ENCODE data around the gene UNC5CL.
"Not testable (repeated sequence)": the region's sequence is repeated elsewhere in the genome, so short reads cannot be mapped to it uniquely, and the experiment has no call there.

Gene UNC5CL

GRCh38 chr6:41038205-41038604, 816 bp downstream of the UNC5CL start:
- DNase-seq: no peak

DNA sequence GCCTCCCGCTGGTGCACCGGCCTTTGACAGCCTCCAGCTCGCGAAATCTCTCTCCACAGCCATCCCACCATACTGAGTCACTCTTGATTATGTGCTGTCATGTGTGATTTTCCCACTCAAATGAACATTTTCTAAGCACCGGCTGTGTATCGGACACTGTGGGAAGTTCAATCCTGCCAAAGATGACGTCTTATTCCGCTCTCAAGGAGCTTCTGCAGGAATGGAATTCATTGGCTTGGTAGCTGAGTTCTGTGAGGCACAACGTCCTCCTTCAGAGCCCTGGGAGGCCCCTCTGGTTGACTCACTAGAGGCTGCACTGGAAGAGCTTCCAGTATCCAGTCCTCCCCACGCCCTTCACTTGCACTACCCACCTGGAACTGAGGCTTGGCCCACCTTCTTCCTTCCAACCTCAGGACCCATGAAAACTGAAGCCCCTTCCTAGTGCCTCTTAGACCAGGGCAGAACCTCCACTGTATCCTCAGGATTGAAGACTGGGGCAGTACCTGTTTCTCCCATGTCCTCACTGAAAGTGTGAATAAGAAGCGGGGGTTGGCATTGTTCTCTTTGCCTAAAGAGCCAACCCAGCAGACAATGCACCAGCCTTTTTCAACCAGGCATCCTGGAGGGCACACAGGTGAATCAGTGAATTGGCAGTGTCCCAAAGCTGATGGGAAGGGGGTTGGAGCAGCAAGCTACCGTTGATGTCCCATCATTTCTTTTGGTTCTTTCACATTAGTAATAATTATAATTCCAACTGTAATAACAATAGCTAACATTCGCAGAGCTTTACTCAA, 1.7 kb downstream of the UNC5CL start:
- no peak for DNase-seq

DNA sequence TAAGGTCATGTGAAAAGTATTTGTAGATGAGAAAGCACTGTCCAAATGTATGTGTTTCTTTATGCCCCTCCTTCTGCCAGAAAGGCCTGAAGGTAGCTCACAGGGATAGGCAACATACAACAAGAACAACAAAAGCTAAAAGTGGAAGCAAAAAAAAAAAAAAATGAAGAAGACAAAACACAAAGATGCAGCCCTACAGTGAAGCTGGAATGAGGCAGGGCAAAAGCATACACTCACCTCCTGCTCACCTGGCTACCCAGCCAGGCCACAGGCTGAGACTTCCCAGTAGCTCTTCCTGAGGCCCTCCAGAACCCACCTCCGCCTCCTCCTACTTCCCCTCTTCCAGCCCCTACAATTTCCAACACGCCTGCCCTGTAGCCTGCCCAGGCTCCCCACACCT, 2.4 kb downstream of the UNC5CL start:
- no peak for DNase-seq

DNA sequence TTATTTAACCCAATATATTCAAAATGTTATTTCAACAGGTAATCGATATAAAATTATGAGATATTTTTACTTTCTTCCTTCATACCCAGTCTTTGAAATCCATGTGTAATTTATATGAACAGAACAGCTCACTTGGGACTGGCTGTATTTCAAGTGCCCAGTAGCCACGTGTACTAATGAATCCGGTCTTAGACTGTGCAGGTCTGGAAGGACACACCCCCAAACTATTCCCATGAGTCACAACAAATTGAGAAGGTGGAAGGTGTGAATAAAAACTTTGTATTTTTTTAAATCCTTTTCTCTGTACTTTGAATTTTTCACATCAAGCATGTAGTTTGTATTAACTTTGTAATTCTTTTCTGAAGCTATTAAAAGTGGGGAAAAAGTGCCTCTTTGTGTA, 2.8 kb downstream of the UNC5CL start:
- DNase-seq: no peak

DNA sequence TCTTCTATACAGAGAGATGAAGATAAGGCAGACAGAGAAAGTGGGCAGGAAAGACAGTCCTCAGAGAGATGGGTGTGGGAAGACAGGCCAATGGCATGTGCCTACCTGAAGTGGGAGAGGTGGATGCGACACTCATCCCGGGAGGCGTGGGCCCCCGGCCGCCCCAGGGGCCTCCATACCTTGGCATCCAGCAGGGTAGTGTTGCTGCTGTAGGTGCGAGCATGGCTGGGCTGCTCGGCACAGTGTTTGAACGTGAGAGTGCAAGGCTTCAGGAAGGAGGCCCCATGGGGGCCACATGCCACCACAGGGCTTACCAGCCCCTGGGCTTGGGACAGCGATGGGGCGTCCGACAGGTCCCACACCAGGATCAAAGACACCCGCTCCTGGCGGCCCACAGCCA, 5.2 kb downstream of the UNC5CL start:
- no peak for DNase-seq

DNA sequence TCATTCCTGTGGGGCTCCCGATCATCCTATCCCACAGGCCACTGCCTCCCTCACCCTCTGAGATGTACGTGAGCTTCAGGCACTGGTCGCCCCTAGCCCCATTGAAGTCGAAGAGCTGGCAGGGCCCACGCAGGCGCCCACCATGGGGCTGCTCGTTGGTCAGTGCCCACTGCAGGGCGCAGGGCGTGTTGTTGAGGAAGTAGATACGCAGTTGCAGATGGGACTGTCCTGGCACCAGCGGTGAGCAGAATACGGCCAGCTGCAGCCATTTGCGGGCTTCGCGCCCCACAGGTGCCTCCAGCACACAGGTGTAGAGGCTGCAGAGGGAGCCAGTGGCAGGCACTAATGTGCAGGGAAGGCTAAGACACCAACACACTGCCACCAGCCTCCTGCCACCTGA, 6.2 kb downstream of the UNC5CL start:
- no peak for DNase-seq

DNA sequence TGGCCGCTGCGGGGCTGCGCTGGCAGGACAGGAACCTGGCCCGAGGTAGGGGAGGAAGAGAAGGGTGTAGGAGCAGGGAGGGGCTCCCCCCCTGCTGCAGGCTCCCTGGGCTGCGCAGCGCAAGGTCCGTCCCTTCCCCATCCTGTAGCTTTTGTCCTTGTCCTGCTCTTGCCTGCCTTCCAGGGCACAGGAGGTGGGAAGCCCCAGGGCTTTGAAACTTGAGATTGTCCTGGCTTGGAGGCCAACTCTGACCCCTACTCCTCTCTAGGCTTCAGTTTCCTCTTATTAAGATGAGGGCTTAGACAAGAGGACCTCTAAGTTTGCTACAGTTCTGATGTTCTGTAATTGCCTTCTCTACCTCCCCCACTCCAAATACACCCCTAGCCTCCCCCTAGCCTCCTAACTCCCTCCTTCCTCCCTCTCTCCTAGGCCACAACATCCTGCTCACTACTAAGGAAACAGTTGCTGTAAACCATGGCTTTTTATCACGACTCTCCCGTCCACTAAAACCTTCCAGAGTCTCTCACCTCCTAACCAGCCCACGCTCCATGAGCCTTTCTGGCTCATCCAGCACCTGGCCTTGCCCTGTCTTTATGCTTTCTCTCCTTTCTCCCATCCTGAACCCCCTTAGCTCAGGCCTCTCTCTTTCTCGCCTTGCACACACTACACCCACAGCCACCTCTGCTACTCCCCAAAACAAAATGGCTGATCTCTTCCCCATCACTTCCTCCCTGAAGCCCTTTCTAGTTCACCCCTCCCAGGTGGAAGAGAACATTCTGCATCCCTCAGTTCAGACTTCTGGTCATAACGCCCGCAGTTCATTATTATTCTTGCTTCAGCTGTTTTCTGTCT, 10.2 kb downstream of the UNC5CL start:
- DNase-seq: no peak

- peak; percentile 57 for DNase-seq
Measured at GRCh38 chr6:41027799-41028560, 11.0 kb downstream of the UNC5CL start.

- no peak for DNase-seq
Measured at GRCh38 chr6:41027241-41027640, 11.8 kb downstream of the UNC5CL start.

GRCh38 chr6:41025966-41026530, 13.0 kb downstream of the UNC5CL start:
- no peak for DNase-seq

GRCh38 chr6:41023114-41023513, 15.9 kb downstream of the UNC5CL start:
- DNase-seq: no peak

DNA sequence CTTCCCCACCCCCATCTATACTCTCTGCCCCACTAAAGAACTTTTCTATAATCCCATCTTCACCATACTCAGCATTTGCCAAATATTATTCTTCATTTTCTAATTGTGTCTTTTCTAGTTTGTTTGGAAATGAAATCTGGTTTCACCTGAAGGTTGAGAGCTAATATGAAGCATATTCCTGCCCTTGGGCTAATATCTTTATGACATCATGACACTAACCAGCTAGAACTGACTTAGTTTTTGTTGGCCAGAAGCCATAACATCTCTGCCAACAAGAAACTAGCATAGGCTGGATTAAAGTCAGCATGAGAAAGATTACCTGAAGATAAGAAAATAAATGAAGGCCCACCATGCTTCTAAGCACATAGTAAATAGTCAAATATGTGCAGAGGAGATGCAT, 16.7 kb downstream of the UNC5CL start:
- no peak for DNase-seq

GRCh38 chr6:41021832-41022231, 17.2 kb downstream of the UNC5CL start:
- peak; percentile 70 for DNase-seq

- DNase-seq: no peak
Measured at GRCh38 chr6:41017663-41018062, 21.4 kb downstream of the UNC5CL start.

DNA sequence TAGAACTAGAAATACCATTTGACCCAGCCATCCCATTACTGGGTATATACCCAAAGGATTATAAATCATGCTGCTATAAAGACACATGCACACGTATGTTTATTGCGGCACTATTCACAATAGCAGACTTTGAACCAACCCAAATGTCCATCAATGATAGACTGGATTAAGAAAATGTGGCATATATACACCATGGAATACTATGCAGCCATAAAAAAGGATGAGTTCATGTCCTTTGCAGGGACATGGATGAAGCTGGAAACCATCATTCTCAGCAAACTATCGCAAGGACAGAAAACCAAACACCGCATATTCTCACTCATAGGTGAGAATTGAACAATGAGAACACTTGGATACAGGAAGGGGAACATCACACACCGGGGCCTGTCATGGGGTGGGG, 23.2 kb downstream of the UNC5CL start:
- not testable (repeated sequence) for DNase-seq

- DNase-seq: no peak
Measured at GRCh38 chr6:41014780-41015179, 24.2 kb downstream of the UNC5CL start.

- no peak for DNase-seq
Measured at GRCh38 chr6:41013466-41014153, 25.4 kb downstream of the UNC5CL start.

GRCh38 chr6:41011673-41012072, 27.3 kb downstream of the UNC5CL start:
- DNase-seq: no peak

GRCh38 chr6:41009669-41010068, 29.4 kb downstream of the UNC5CL start:
- DNase-seq: no peak

- DNase-seq: no peak
Measured at GRCh38 chr6:41008011-41008410, 31.0 kb downstream of the UNC5CL start.

DNA sequence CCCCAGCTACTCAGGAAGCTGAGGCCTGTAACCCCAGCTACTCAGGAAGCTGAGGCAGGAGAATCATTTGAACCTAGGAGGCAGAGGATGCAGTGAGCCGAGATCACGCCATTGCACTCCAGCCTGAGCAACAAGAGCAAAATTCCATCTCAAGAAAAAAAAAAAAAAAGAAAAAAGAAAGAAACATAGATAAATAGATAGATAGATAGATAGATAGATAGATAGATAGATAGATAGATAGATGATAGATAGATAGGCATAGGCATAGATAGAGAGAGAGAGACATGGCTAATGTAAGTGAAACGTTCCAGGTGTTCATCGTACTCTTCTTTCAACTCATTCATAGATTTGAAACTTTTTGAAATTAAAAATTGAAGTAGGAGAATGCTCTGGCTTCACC, 32.0 kb downstream of the UNC5CL start:
- not testable (repeated sequence) for DNase-seq

DNA sequence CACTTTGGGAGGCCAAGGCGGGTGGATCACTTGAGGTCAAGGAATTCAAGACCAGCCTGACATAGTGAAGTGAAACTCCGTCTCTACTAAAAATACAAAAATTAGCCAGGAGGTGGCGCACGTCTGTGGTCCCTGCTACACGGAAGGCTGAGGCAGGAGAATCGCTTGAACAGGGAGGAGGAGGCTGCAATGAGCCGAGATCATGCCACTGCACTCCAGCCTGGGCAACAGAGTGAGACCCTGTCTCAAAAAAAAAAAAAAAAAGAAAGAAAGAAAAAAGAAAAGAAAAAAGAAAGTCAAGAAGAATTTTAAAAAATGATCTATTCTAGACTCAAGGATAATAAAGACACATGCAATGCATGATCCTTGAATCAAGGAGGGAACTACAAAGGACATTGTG, 32.8 kb downstream of the UNC5CL start:
- DNase-seq: peak; percentile 53
